K562 (cell line): Measurements from ENCODE around the gene TPGS1. TPM values are rescaled to one million over a fixed set of nuclear protein-coding genes. Genes with fewer than 3 reads are reported as not detected.

ENCODE experiments used
- GABPB1 ChIP-seq: sonication (generic); formaldehyde crosslinking; IDR thresholded peaks from 2 replicates; pipeline ENCODE4 v1.8.0; 2022; ENCODE audit warnings: mild to moderate bottlenecking, missing genetic modification reagents
- PRDM10 ChIP-seq: fragments of 450-650 bp; IDR thresholded peaks from 2 replicates; pipeline ENCODE4 v1.6.1; 2018; ENCODE audit not compliant: partially characterized antibody
- ZBTB9 ChIP-seq: fragments of 450-650 bp; formaldehyde crosslinking; IDR thresholded peaks from 2 replicates; pipeline ENCODE4 v1.4.0; 2020; ENCODE audit warnings: mild to moderate bottlenecking, moderate library complexity
- polyA plus RNA-seq, 8 experiments: library from polyadenylated mRNA; depleted of rRNA in 4 of 8; stranded (reverse) in 5 of 8; unstranded in 3 of 8; fragments of >200 nt; fragmentation: Nextera tagmentation in 2 of 8; fragmentation: Illumina TruSeq in 1 of 8; extraction: Ambion mirVana in 2 of 8; extraction: Trizol in 1 of 8; gene quantifications; 2 replicates each; pipeline versions ENCODE4 v1.2.1 to v1.2.3, GENCODE V29; 2011 to 2014; ENCODE audit warnings: inconsistent platforms in 1 of 8, missing spikeins in 1 of 8
- total RNA-seq, 7 experiments: library from RNA; depleted of rRNA in 6 of 7; stranded (reverse); fragments of >200 nt in 6 of 7; fragmentation: Illumina TruSeq in 2 of 7; extraction: Trizol in 2 of 7; gene quantifications; 2 replicates each; pipeline versions ENCODE4 v1.2.1 to v1.2.3, GENCODE V29; 2011 to 2021; ENCODE audit warnings: low replicate concordance in 1 of 7

Gene TPGS1
- total and polyA plus RNA-seq, 9 of the 15 experiments (the other 6 are each of a cell fraction or from before 2014, with no cell fraction given): 0.30 to 31.6 (median 1.2) TPM; not detected in 2

GRCh38 chr19:507286-508203 lies at the start of gene TPGS1 (continued):
- peak; percentile 55 for TF ChIP-seq PRDM10
- TF ChIP-seq ZBTB9 (CRISPR knock-in tag): 0 out of 2 replicates have a peak, but pooled peaks have one; percentile 30
- TF ChIP-seq GABPB1 (CRISPR knock-in tag): peak; percentile 99
